NCI-H2029 treated with DMSO at 0.1 percent for 48 hours (cell line): ENCODE results near the gene SERGEF.

Source experiments
- DNase-seq: peaks from one replicate; lab custom pipeline; 2025; lab: John Stamatoyannopoulos, UW

The SERGEF gene

DNA sequence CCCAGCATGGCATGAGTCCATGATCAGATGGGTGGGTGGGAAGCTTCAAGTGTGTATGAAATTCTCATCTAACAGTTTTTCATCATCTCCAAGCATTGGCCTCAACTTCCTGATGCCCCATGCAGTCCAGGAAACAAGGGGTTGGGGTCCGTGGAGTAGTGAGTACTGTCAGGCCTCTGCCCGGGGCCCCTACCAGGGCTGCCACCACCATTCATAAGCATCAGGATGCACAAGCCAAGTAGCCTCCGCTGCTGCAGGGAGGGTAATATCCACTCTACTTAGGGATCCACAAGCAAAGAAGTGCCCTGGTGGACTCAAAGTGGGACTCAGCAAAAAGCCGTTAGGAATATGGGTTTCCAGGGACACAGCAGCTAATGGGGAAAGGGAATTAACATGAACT lies 229.0 kb downstream of the SERGEF start:
- DNase-seq: no peak

DNA sequence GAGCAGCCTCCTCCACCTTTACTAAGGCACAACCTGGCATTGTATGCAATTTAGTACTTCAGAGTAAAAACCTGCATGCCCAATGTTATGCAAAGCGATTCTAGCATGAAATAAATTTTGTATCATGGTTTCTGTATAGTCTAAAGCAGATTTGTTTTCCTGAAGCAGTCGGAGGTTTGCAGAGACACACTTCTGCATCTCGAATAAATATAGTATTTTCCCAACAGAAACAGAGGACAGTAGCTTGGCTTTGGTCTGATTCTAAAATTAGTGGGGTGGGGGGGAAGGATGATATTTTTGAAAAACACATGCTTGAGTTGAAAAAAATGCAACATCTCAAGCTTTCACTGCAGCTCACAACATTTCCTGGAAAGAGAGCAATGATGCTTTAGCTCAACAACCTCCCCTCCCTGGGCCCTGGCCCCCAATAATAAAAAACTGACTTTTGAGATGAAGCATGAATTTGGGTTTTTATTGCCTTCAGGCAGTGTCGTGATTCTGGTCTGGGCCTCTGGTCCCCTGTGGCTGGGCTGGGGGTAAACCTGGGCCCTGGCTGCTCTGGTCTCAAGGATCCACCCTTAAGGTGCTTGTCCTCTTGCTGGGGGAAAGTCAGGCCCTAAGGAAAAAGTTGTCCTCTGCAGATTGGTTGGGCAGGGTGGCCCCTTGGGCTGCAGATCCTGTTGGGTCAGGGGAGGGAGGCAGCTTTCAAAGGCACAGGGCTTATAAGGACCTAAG lies 230.1 kb downstream of the SERGEF start:
- DNase-seq: no peak

DNA sequence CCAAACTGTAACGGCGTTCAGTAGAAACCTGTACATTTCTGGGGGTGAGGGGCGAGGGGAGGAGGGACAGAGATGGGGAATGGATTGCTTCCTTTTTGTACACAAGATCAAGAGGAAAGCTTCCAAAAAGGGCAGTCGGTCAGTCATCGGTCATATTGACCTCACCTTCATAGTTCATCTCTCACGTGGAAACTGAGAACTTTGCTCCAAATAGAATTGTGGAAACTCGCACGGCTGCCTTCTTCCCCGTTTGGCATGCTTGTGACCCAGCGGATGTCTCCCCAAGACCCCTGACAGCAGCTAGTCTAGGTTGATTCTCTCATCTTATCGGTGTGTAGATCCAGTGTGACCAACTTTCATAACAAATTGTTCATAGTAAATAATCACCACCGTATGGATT lies 230.7 kb downstream of the SERGEF start:
- DNase-seq: no peak

DNA sequence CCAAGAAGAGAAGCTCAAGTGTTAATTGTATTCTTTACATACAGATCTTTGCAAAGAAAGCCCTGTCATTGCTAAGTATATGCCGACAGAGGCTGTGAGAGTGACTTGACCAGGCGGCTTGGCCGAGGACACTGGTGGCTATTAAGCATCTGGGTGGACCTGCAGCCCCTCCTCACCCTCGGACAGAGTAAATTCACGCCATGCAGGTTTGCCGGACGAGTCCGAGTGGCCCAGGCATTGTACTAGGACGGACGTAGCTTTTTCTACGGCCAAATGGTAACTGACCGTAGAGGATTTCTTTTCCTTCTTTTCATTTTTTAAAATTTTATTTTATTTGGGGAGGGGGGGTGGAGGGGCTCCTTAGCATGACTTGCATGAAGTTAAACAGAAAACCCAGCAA lies 231.2 kb downstream of the SERGEF start:
- no peak for DNase-seq

DNA sequence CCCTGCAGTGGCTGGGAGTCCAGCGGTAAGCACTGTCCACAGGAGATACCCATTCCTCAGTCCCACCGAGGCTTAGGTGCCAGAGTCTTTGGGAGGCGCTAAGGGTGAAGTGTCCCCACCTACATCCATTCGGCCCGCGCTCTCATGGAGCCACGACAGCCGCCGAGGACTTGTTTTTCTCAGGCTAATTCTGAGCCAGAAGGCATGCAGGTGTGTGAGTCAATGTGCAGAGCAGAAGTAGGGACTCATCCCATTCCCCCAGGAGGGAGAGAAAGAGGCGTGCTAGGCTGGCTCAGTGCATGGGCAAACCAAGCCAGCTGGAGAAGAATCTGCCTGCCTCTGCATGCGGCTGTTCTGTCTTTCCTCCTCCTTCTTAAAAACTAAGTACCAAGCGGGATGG lies 231.6 kb downstream of the SERGEF start:
- no peak for DNase-seq

DNA sequence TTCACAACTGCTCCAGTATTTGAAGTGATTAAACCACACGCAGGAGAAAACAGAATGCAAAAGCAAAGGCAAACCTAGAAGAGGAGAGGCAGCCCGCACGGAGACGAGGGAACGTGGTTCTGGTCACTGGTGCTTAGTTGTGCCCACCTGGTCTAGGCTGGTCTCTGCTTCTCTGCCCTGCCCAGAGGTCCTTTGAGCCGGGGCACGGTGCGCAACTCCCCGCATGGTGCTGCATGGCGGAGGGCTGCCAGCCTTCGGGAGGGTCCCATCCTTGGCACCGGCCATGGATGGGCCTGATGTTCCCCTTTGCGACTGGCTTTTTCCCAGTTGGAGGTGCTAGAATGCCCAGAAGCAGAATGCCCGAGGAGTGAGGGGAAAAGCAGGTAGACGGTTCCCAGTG lies 232.2 kb downstream of the SERGEF start:
- DNase-seq: no peak

DNA sequence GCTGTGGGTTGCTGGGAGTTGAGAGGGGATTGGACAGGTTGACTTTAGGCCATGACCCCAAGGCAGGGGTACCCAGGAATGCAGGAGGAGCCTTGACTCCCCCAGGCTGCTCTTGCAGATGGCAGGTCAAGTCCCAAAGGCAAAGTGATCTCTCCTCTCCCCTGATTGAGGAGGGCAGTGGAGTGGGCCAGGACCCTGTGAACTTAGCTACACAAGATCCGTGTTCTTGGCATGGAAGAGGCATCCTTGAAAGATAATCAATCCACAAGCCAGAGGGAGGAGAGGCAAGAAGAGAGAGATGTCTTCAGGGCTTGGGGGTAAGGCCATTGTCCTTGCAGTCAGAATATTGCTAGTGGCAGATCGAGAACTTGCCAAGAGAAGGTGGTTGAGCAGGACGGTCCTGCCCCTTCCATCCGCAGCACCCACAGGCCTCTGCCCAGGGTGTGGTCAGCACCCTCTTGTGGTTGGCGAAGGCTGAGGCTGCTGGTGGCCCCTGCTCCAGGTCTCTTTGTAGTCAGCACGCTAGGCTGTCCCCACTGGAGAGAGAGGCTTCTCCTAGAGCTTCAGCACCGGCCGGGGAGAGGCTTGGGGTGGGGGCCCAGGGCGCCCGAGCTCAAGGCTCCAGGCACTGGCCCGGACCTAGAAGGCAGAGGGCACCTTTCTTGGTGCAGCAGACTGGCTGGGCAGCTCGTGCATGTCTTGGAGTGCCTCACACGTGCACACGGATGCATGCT lies 232.8 kb downstream of the SERGEF start:
- DNase-seq: no peak

DNA sequence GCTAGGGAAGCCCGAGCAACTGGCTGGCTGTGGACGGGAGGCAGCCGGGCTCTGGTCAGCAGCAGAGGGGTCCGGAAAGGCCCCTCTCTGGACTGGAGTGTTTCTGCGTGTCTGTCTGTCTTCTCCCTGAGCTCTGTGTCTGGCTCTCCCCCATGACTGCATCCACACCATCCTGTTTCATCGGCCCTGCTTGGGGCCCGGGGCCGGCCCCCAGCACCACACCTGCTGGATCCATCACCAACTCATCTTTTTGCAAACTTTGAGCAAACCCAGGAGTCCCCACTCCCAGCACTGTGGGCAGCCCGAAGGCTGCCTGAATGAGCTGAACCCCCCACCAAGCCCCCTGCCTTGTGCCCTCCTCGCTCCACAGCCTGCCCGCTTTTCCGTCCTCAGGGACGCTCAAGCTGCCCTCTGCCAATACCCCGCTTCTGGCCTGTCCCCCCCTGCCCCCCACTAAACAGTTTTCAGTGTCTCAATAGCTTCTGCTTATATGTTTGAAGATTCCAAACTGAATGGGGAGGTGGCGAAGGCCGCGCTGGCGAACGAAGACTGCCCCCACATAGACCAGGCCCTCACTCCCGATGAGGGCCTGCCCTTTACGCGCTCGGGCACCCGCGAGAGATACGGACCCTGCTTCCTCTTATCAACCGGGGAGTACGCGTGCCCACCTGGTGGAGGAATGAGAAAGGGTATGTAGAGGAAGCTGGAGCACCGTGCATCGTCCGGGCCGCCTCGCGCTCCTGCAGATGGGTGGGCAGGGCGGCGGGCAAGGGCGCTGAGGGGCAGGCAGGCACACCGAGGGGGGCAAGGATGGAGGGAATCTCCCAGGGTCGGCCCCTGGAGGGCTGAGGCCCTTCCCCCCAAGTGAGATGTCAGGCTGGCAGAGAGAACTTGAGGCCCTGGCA lies 233.6 kb downstream of the SERGEF start:
- no peak for DNase-seq

DNA sequence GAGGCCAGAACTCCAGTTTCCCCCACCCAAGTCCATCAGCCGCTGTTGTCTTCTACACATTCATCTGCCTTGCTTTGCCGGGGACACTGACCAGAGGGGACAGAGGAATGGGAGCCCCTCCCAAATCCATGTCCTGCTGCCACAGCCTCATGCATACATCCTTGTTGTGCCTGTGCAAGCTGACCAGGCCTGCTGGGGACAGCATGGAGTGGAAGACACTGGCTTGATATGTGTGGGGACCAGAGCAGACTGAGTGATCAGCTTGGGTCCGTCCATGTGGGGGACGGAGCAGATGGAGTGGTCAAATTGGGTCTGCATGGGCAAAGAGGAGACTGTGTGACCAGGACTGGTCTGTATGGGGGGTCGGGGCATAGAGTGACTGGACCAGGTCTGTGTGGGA lies 234.5 kb downstream of the SERGEF start:
- DNase-seq: no peak

DNA sequence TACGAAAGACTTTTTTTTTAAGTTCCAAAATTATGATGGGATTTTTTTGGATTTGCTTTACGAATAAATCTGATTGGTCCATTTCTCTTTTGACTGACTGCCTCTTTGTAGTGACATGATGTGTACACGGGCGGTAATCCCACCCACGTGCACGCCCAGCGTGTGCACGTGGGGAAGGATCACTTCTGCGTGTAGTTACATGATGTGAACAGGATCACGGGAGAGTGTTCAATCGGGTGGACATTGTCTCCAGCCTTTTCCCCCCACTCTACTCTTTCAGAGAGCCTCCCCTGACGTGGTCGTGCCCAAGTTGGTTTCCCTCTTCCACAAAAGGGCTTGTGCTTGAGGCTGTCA lies 235.1 kb downstream of the SERGEF start:
- no peak for DNase-seq

DNA sequence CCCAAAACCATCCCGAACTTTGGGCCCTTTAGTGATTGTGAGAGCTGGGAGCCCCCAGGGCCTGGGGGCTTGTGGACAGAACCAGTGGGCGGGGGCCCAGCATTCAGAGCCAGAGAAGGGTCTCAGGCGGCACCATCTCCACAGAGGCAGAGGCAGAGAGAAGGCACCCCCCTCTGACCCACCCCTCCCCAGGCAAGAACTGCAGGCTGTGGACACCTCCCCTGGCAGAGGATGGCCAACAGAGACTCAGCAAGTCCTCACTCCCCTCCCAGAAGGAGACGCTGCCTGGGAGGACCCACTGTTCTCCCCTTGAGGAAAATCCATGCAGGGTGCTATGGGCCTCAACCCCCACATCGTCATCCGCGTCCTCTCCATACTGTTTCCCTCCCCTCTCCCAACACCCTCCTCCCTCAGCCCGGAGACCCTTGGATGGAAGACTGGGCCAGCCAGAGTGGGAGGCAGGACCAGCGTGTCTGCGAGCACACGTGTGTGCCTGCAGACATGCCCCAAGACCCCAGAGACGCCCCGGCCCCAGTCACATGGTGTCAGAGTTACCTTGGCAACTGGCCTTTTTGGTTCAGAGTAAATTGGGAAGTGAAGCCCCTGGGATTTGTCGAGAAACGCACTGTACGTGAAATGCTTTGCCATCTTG lies 235.6 kb downstream of the SERGEF start:
- DNase-seq: no peak

DNA sequence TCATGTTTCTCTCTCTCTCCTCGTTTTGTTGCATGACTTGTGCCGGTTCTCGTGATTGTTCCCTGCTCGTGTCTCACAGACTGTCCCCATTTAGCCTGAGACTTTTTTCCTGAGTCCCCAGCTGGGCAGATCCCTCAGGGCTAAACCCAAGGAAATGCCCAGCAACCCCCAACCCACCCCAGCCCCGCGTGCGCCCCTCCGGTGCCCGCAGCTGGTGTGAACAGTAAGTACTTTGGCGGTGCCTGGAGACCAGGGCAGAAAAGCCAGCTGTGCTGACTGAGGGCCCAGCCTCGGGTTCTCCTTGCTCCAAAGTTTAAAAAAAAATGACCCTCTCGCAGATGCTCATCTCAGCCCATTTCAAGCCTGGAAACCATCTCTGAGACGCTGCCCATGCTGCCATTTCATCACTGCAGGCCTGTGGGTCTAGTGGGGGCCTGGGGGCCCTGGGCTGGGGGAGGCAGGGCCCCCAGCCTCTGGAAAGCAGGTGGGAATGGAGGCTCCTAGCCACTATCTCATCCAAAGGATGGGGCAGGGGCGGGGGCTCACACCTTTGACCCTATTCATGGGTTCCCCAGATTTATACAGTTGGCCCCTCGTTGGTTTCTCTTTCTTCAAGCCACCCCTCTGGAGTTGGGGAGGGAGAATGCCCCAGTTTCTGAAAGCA lies 236.5 kb downstream of the SERGEF start:
- no peak for DNase-seq

DNA sequence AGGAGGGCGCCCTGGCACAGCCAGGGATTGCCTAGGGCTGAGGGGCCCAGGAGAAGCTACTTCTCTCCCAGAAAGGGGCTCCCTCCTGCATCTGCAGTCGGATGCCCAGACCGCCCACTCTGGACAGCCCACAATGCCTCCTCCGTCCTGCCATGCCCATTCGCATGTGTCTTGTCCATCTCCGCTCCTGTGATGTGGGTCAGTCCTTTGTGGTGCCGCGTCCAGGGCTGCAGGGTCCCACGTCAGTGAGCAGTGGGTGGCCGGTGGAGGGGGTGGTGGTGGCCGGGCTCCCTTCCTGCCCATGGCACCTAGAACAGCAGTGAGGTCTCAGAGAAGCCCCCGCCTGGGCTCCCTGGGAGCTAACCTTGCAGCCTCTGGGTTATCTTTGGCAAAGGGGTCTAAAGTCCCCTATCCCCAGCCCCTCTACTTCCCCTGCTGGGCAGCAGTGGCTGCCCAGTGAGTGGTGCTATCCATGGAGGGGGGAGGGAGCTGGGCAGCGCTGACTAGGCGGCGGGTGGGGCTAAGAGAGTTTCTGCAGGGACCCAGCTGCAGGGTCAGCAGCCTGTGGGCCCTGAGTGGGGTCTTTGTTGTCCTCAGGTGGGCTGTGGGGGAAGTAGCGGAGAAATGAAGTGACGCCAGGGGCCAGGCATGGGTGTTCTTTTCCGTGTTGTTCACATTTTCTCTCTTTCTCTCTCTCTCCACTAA lies 237.2 kb downstream of the SERGEF start:
- no peak for DNase-seq

DNA sequence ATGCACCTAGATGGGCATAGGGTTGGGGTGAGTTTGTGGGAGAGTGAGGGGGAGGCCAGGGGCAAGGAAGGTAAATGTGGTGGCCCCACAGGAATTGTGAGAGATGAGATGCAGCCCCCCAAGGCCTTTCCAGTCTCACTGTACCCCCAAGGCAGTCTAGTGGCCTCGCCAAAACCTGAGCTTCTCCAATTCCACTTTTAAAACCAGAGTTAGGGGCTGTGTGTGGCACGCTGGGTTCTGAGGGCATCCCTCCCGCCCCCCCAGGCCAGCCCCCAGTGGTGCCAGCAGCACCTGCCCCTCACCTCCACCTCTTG lies 237.9 kb downstream of the SERGEF start:
- DNase-seq: no peak

DNA sequence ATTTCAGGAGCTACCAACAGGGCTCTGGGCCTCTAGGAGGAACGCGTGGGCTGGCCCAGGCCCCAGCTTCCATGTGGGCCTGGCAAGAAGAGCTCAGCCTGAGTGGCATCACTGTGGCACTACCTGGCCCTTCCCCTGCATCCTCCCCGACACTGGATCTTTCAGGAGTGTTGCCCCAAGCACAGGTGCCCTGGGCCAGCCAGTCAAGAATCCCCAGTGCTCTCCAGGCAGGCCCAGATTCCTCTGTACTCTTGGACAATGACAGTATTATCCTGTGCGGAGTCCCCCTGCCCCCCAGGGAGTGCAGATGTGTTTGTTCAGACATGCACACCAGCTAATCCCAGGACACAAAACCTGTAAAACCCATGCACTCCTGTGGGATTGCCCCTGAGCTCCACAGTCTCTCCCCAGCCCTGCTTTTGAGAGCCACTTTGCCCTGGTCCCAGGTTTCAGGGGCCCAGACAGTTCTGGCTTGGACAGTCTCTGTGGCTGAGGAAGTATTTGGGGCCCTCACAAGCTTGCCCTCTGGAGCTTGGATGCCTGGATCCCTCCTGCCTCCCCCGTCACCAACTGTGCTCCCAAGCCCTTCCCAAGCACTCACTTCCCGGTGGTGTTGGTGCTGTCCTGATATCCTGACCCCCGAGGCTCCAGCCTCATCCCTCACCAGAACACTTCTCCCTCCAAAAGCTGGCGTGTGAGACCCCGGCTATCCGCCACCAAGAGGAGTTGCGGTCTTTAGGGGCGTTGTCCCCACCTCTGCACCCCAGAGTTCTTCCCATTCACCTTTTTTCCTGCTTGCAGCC lies 238.4 kb downstream of the SERGEF start:
- no peak for DNase-seq

DNA sequence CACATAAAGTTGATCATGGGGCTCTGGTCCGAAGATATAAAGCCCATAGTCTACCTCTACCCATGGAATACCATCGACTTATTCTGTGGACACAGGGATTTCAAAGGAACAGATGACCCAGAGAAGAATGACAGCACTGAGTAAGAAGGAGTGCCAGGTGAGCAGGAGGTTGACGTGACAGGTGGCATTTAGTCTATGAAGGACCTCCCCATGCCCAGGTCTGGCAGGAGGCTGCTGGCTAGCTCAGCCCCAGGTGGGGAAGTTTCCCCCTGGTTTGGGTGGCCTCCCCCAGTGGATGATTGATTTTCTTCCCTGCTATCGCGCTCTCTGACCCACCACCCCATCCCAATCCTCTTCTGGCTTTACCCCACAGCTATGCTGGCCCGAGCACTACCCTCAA lies 239.2 kb downstream of the SERGEF start:
- DNase-seq: no peak

DNA sequence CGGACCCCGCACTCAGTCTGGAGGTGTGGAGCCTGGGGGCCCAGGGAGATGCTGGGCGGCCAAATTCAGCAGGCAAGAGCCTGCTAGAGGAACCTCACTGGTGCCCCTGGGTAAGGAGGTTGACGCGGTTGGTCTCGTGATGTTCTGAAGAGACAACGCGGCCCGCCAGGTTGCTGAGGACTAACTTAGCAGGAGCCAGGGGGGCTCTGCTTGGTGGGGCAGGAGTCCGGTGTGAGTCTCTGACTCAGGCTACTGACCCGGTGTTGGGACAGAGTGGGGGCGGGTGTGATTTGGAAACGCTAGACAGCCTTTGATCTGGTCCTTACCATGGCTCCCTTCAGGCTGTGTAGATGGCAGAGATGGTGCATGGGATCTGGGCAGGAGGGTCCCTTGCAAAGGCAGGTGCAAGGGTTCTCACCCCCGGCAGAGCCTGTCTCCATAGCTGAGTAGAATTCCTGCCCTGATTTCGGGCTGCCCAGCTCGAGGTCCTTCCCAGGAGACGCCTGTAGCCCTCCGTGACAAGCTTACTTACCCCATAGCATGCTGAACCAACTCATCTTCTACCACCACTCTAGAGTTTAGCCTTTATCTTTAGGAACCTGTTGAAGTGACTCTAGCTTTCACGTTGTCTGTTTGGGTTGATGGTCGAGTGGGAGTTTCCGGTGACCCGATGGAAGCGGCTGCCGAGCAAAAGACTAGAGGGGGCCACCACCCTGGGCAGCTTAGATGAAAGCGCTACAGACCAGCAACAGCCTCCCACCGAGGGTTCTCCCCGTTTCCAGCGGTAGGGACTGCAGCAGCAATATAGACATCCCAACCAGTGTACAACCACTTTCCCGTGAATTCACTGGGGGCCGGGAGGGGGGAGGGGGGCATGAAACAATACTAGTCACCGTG lies 239.9 kb downstream of the SERGEF start:
- no peak for DNase-seq

DNA sequence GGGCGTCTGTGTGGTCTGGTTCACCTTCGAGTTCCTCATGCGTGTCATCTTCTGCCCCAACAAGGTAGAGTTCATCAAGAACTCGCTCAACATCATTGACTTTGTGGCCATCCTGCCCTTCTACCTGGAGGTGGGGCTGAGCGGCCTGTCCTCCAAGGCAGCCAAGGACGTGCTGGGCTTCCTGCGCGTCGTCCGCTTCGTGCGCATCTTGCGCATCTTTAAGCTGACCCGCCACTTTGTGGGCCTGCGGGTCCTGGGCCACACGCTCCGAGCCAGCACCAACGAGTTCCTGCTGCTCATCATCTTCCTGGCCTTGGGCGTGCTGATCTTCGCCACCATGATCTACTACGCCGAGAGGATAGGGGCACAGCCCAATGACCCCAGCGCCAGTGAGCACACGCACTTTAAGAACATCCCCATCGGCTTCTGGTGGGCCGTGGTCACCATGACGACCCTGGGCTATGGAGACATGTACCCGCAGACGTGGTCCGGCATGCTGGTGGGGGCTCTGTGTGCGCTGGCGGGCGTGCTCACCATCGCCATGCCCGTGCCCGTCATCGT lies 240.9 kb downstream of the SERGEF start:
- no peak for DNase-seq

DNA sequence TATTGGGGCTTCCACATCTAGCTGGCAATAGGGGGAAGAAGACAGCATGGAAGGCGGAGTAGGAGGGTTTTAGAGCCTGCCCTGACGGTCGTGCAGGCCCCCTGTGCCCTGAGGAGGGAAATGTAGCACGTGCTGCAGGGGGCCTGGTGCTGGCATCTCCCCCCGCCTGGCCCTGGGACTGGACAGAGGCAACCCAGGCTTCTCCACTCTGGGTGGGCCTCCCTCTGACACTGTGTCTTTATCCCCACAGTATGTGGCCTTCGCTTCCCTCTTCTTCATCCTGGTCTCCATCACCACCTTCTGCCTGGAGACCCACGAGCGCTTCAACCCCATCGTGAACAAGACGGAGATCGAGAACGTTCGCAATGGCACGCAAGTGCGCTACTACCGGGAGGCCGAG lies 241.4 kb downstream of the SERGEF start:
- DNase-seq: no peak
